GM12892 (cell line): ENCODE data around the gene CFL1.

Source experiments
- POLR2A ChIP-seq: IDR thresholded peaks from 2 replicates; pipeline ENCODE4 v1.6.1; 2011; ENCODE audit warnings: low read depth, low read length, control low read depth
- POLR2AphosphoS5 ChIP-seq: IDR thresholded peaks from 2 replicates; pipeline ENCODE4 v1.6.1; 2011; ENCODE audit warnings: low read depth, low read length, control low read depth
- TAF1 ChIP-seq: IDR thresholded peaks from 2 replicates; pipeline ENCODE4 v1.6.1; 2011; ENCODE audit warnings: low read depth, mild to moderate bottlenecking, control low read depth, low read length, borderline replicate concordance

DNA sequence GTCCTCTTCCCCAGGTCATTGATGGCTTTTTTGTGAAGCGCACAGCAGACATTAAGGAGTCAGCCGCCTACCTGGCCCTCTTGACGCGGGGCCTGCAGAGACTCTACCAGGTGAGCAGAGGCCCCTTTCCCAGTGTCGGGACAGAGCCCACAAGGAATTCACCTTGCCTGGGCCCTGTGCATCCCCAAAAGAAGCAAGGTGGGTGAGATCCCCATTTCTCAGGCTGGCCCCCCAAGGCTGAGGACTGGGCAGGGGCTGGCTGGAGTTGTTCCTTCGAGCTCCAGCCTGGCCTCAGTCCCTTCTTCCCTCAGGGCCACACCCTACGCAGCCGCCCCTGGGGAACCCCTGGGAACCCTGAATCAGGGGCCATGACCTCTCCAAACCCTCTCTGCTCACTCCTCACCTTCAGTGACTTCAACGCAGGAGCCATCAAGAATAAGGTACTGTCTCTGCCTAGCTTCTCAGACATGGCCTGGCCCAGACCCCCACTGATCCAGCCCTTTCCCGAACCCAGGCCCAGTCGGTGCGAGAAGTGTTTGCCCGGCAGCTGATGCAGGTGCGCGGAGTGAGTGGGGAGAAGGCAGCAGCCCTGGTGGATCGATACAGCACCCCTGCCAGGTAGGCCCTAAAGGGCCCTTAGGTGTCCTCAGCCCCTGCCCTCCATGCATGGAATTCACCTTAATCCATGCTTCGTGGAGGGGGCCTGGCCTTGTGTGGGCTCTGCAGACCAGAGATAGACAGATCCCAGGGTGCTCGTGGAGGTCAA, 6.9 kb upstream of the CFL1 start:
- no peak for TF ChIP-seq POLR2A
- no peak for TF ChIP-seq TAF1
- TF ChIP-seq POLR2AphosphoS5, result no peak
